ENCODE results near the gene TRAF2.

The TRAF2 gene

GRCh38 chr9:136921718-136922117 is 35.4 kb downstream of the TRAF2 start:
- no peaks in the 10 kb centered on the region for H3K9me3 ChIP-seq (ENCODE audit: control insufficient read depth in 5 of 5, low read length in 5 of 5)
- peaks cover 0 to 58% (median 50%) of the 10 kb centered on the region in 5 donors for H3K36me3 ChIP-seq (ENCODE audit: control insufficient read depth in 5 of 5, insufficient read depth in 5 of 5, low read length in 5 of 5)
- peaks cover 0 to 29% (median 14%) of the 10 kb centered on the region in 5 donors for H3K4me1 ChIP-seq (ENCODE audit: control insufficient read depth in 5 of 5, insufficient read depth in 5 of 5, low read length in 5 of 5)
- H3K27ac ChIP-seq (ENCODE audit: low read depth, low read length) = no peak overlapping the region
- H3K27me3 ChIP-seq (ENCODE audit: control insufficient read depth in 5 of 5, insufficient read depth in 4 of 5, low read length in 5 of 5) = no peaks in the 10 kb centered on the region
- H3K4me3 ChIP-seq (ENCODE audit: low read depth in 1 of 5, low read length in 5 of 5) = no peak overlapping the region
- no peak overlapping the region for H3K9ac ChIP-seq (ENCODE audit: low read length in 5 of 5)

GRCh38 chr9:136922540-136922939 is 36.2 kb downstream of the TRAF2 start:
- no peaks in the 10 kb centered on the region for H3K27me3 ChIP-seq (ENCODE audit: control insufficient read depth in 5 of 5, insufficient read depth in 4 of 5, low read length in 5 of 5)
- H3K9ac ChIP-seq (ENCODE audit: low read length in 5 of 5) = no peak overlapping the region
- H3K27ac ChIP-seq (ENCODE audit: low read depth, low read length) = no peak overlapping the region
- H3K9me3 ChIP-seq (ENCODE audit: control insufficient read depth in 5 of 5, low read length in 5 of 5) = no peaks in the 10 kb centered on the region
- H3K36me3 ChIP-seq (ENCODE audit: control insufficient read depth in 5 of 5, insufficient read depth in 5 of 5, low read length in 5 of 5) = peaks cover 0 to 55% (median 47%) of the 10 kb centered on the region in 5 donors
- no peak overlapping the region for H3K4me3 ChIP-seq (ENCODE audit: low read depth in 1 of 5, low read length in 5 of 5)
- H3K4me1 ChIP-seq (ENCODE audit: control insufficient read depth in 5 of 5, insufficient read depth in 5 of 5, low read length in 5 of 5) = peaks cover 2 to 30% (median 14%) of the 10 kb centered on the region in 5 donors

- Histone ChIP-seq H3K9ac (ENCODE audit: low read length in 5 of 5) (no peak overlapping the region), H3K27me3 (ENCODE audit: control insufficient read depth in 5 of 5, insufficient read depth in 4 of 5, low read length in 5 of 5) (no peaks in the 10 kb centered on the region), H3K4me3 (ENCODE audit: low read depth in 1 of 5, low read length in 5 of 5) (no peak overlapping the region), H3K9me3 (ENCODE audit: control insufficient read depth in 5 of 5, low read length in 5 of 5) (no peaks in the 10 kb centered on the region), H3K36me3 (ENCODE audit: control insufficient read depth in 5 of 5, insufficient read depth in 5 of 5, low read length in 5 of 5) (peaks cover 0 to 52% (median 44%) of the 10 kb centered on the region in 5 donors), H3K27ac (ENCODE audit: low read depth, low read length) (no peak overlapping the region), H3K4me1 (ENCODE audit: control insufficient read depth in 5 of 5, insufficient read depth in 5 of 5, low read length in 5 of 5) (peaks cover 5 to 43% (median 14%) of the 10 kb centered on the region in 5 donors)
Measured at GRCh38 chr9:136923881-136924280, 37.6 kb downstream of the TRAF2 start.

GRCh38 chr9:136925414-136926153 is 39.3 kb downstream of the TRAF2 start:
- Histone ChIP-seq H3K36me3 (ENCODE audit: control insufficient read depth in 5 of 5, insufficient read depth in 5 of 5, low read length in 5 of 5) (peaks cover 0 to 43% (median 33%) of the 10 kb centered on the region in 5 donors), H3K27me3 (ENCODE audit: control insufficient read depth in 5 of 5, insufficient read depth in 4 of 5, low read length in 5 of 5) (no peaks in the 10 kb centered on the region), H3K4me3 (ENCODE audit: low read depth in 1 of 5, low read length in 5 of 5) (no peak overlapping the region), H3K4me1 (ENCODE audit: control insufficient read depth in 5 of 5, insufficient read depth in 5 of 5, low read length in 5 of 5) (peaks cover 5 to 47% (median 14%) of the 10 kb centered on the region in 5 donors), H3K27ac (ENCODE audit: low read depth, low read length) (peak overlapping the region; percentile 16), H3K9ac (ENCODE audit: low read length in 5 of 5) (no peak overlapping the region), H3K9me3 (ENCODE audit: control insufficient read depth in 5 of 5, low read length in 5 of 5) (no peaks in the 10 kb centered on the region)

- H3K27me3 ChIP-seq (ENCODE audit: control insufficient read depth in 5 of 5, insufficient read depth in 4 of 5, low read length in 5 of 5) = no peaks in the 10 kb centered on the region
- no peak overlapping the region for H3K27ac ChIP-seq (ENCODE audit: low read depth, low read length)
- H3K36me3 ChIP-seq (ENCODE audit: control insufficient read depth in 5 of 5, insufficient read depth in 5 of 5, low read length in 5 of 5) = peaks cover 0 to 36% (median 27%) of the 10 kb centered on the region in 5 donors
- peaks cover 5 to 47% (median 14%) of the 10 kb centered on the region in 5 donors for H3K4me1 ChIP-seq (ENCODE audit: control insufficient read depth in 5 of 5, insufficient read depth in 5 of 5, low read length in 5 of 5)
- H3K9ac ChIP-seq (ENCODE audit: low read length in 5 of 5) = no peak overlapping the region
- no peaks in the 10 kb centered on the region for H3K9me3 ChIP-seq (ENCODE audit: control insufficient read depth in 5 of 5, low read length in 5 of 5)
- H3K4me3 ChIP-seq (ENCODE audit: low read depth in 1 of 5, low read length in 5 of 5) = no peak overlapping the region
Measured at GRCh38 chr9:136926154-136926704, 39.9 kb downstream of the TRAF2 start.

GRCh38 chr9:136926749-136927148 is 40.4 kb downstream of the TRAF2 start:
- H3K9me3 ChIP-seq (ENCODE audit: control insufficient read depth in 5 of 5, low read length in 5 of 5) = no peaks in the 10 kb centered on the region
- H3K36me3 ChIP-seq (ENCODE audit: control insufficient read depth in 5 of 5, insufficient read depth in 5 of 5, low read length in 5 of 5) = peaks cover 0 to 34% (median 27%) of the 10 kb centered on the region in 5 donors
- no peak overlapping the region for H3K4me3 ChIP-seq (ENCODE audit: low read depth in 1 of 5, low read length in 5 of 5)
- no peaks in the 10 kb centered on the region for H3K27me3 ChIP-seq (ENCODE audit: control insufficient read depth in 5 of 5, insufficient read depth in 4 of 5, low read length in 5 of 5)
- H3K9ac ChIP-seq (ENCODE audit: low read length in 5 of 5) = no peak overlapping the region
- no peak overlapping the region for H3K27ac ChIP-seq (ENCODE audit: low read depth, low read length)
- peaks cover 5 to 47% (median 12%) of the 10 kb centered on the region in 5 donors for H3K4me1 ChIP-seq (ENCODE audit: control insufficient read depth in 5 of 5, insufficient read depth in 5 of 5, low read length in 5 of 5)

GRCh38 chr9:136927343-136928271 is 41.3 kb downstream of the TRAF2 start:
- no peak overlapping the region for H3K9ac ChIP-seq (ENCODE audit: low read length in 5 of 5)
- H3K4me3 ChIP-seq (ENCODE audit: low read depth in 1 of 5, low read length in 5 of 5) = no peak overlapping the region
- H3K27ac ChIP-seq (ENCODE audit: low read depth, low read length) = no peak overlapping the region
- H3K9me3 ChIP-seq (ENCODE audit: control insufficient read depth in 5 of 5, low read length in 5 of 5) = no peaks in the 10 kb centered on the region
- H3K4me1 ChIP-seq (ENCODE audit: control insufficient read depth in 5 of 5, insufficient read depth in 5 of 5, low read length in 5 of 5) = peaks cover 5 to 47% (median 12%) of the 10 kb centered on the region in 5 donors
- no peaks in the 10 kb centered on the region for H3K27me3 ChIP-seq (ENCODE audit: control insufficient read depth in 5 of 5, insufficient read depth in 4 of 5, low read length in 5 of 5)
- H3K36me3 ChIP-seq (ENCODE audit: control insufficient read depth in 5 of 5, insufficient read depth in 5 of 5, low read length in 5 of 5) = peaks cover 0 to 32% (median 25%) of the 10 kb centered on the region in 5 donors

- peaks cover 5 to 46% (median 12%) of the 10 kb centered on the region in 5 donors for H3K4me1 ChIP-seq (ENCODE audit: control insufficient read depth in 5 of 5, insufficient read depth in 5 of 5, low read length in 5 of 5)
- peaks cover 0 to 31% (median 23%) of the 10 kb centered on the region in 5 donors for H3K36me3 ChIP-seq (ENCODE audit: control insufficient read depth in 5 of 5, insufficient read depth in 5 of 5, low read length in 5 of 5)
- no peak overlapping the region for H3K9ac ChIP-seq (ENCODE audit: low read length in 5 of 5)
- no peak overlapping the region for H3K27ac ChIP-seq (ENCODE audit: low read depth, low read length)
- no peaks in the 10 kb centered on the region for H3K27me3 ChIP-seq (ENCODE audit: control insufficient read depth in 5 of 5, insufficient read depth in 4 of 5, low read length in 5 of 5)
- H3K9me3 ChIP-seq (ENCODE audit: control insufficient read depth in 5 of 5, low read length in 5 of 5) = no peaks in the 10 kb centered on the region
- H3K4me3 ChIP-seq (ENCODE audit: low read depth in 1 of 5, low read length in 5 of 5) = no peak overlapping the region
Measured at GRCh38 chr9:136928591-136928990, 42.3 kb downstream of the TRAF2 start.

- Histone ChIP-seq H3K9me3 (ENCODE audit: control insufficient read depth in 5 of 5, low read length in 5 of 5) (no peaks in the 10 kb centered on the region), H3K9ac (ENCODE audit: low read length in 5 of 5) (no peak overlapping the region), H3K27ac (ENCODE audit: low read depth, low read length) (no peak overlapping the region), H3K4me1 (ENCODE audit: control insufficient read depth in 5 of 5, insufficient read depth in 5 of 5, low read length in 5 of 5) (peaks cover 5 to 33% (median 9%) of the 10 kb centered on the region in 5 donors), H3K4me3 (ENCODE audit: low read depth in 1 of 5, low read length in 5 of 5) (no peak overlapping the region), H3K27me3 (ENCODE audit: control insufficient read depth in 5 of 5, insufficient read depth in 4 of 5, low read length in 5 of 5) (no peaks in the 10 kb centered on the region), H3K36me3 (ENCODE audit: control insufficient read depth in 5 of 5, insufficient read depth in 5 of 5, low read length in 5 of 5) (peaks cover 0 to 23% (median 17%) of the 10 kb centered on the region in 5 donors)
Measured at GRCh38 chr9:136930014-136930413, 43.7 kb downstream of the TRAF2 start.
